Tongue (tissue), 2 donors: ENCODE results near the gene OSMR. TPM values are rescaled to one million over a fixed set of nuclear protein-coding genes. Genes with fewer than 3 reads are reported as not detected.

Source experiments
- DNase-seq: peaks from one replicate; pipeline ENCODE4 v3.0.0-alpha.2; 2015
- total RNA-seq: library from RNA; depleted of rRNA; stranded (reverse); fragments of >200 nt; gene quantifications from one replicate; pipeline ENCODE4 v1.2.3, GENCODE V29; 2014

OSMR gene
- total RNA-seq, 1 donor from 2014 or later, result 14.7 TPM

- no peak for DNase-seq
Observed at GRCh38 chr5:38926121-38926520, 80.3 kb downstream of the OSMR start.

- DNase-seq, result no peak
Observed at GRCh38 chr5:38927470-38927869, 81.7 kb downstream of the OSMR start.

- DNase-seq, result no peak
Observed at GRCh38 chr5:38929838-38930237, 84.0 kb downstream of the OSMR start.

- DNase-seq, result no peak
Observed at GRCh38 chr5:38931731-38932130, 85.9 kb downstream of the OSMR start.

- DNase-seq, result no peak
Observed at GRCh38 chr5:38932854-38933408, 87.1 kb downstream of the OSMR start.

GRCh38 chr5:38935437-38935836 is 89.6 kb downstream of the OSMR start:
- no peak for DNase-seq

GRCh38 chr5:38936269-38936668 is 90.5 kb downstream of the OSMR start:
- no peak for DNase-seq

- DNase-seq, result no peak
Observed at GRCh38 chr5:38938424-38938823, 92.6 kb downstream of the OSMR start.

- no peak for DNase-seq
Observed at GRCh38 chr5:38938973-38939372, 93.2 kb downstream of the OSMR start.

- DNase-seq, result no peak
Observed at GRCh38 chr5:38940230-38940858, 94.5 kb downstream of the OSMR start.

GRCh38 chr5:38941912-38942311 is 96.1 kb downstream of the OSMR start:
- DNase-seq, result no peak

- no peak for DNase-seq
Observed at GRCh38 chr5:38944282-38944681, 98.5 kb downstream of the OSMR start.

GRCh38 chr5:38948501-38948900 is 102.7 kb downstream of the OSMR start:
- DNase-seq, result no peak

GRCh38 chr5:38953426-38954012 is 107.7 kb downstream of the OSMR start:
- DNase-seq, result no peak

- DNase-seq, result no peak
Observed at GRCh38 chr5:38961691-38962090, 115.9 kb downstream of the OSMR start.

GRCh38 chr5:38968665-38969064 is 122.9 kb downstream of the OSMR start:
- DNase-seq, result no peak

GRCh38 chr5:38978036-38978435 is 132.2 kb downstream of the OSMR start:
- no peak for DNase-seq

- no peak for DNase-seq
Observed at GRCh38 chr5:38979535-38979934, 133.7 kb downstream of the OSMR start.

Other genes with a start within 250 kb of the OSMR start
- 58.9 TPM for gene RICTOR, start 228.4 kb downstream of the OSMR start, total RNA-seq